ENCODE data around the gene METTL25B. TPM values are rescaled to one million over a fixed set of nuclear protein-coding genes. Genes with fewer than 3 reads are reported as not detected.

Gene METTL25B
- total RNA-seq, 4 donors from 2014 or later, result 12.9 to 28.0 (median 17.6) TPM

GRCh38 chr1:156696755-156697154, 31.5 kb upstream of the METTL25B start:
- Histone ChIP-seq H3K27ac (no peak overlapping the region), H3K27me3 (peaks cover 2 to 10% (median 5%) of the 10 kb centered on the region in 3 donors), H3K4me1 (no peaks in the 10 kb centered on the region), H3K36me3 (no peaks in the 10 kb centered on the region), H3K4me3 (no peak overlapping the region), H3K9me3 (no peaks in the 10 kb centered on the region)
- DNase-seq (no peak), ATAC-seq (no peak)
- TF ChIP-seq POLR2A (IDR thresholded peaks at IDR 0.05) (no peak), CTCF (IDR thresholded peaks at IDR 0.05 in 4 of 5, conservative IDR thresholded peaks at IDR 0.05 in 1 of 5) (no peak)
- intact Hi-C loops (cut with DNase I; ENCODE audit: low total_unique reads), result no loop called here
- in situ Hi-C loops (cut with MboI; ENCODE audit: low sequenced_read_pairs in 4 of 4), result loop anchor here in 2 of 4 donors (25.0 kb wide), 2 partner anchors 166 to 191 kb away; partner anchors contain the start of genes INSRR (in 1 of the 2), NTRK1 (in 1 of the 2) and PEAR1 (in 1 of the 2)

- H3K9me3 ChIP-seq, result no peaks in the 10 kb centered on the region
- intact Hi-C loops (cut with DNase I; ENCODE audit: low total_unique reads), result no loop called here
These were observed 30.8 kb upstream of the METTL25B start for GRCh38 chr1:156697481-156697880.

GRCh38 chr1:156698995-156699394, 29.3 kb upstream of the METTL25B start:
- in situ Hi-C loops (cut with MboI; ENCODE audit: low sequenced_read_pairs in 4 of 4), result loop anchor here in 2 of 4 donors (25.0 kb wide), 2 partner anchors 163 to 188 kb away; partner anchors contain the start of genes INSRR (in 1 of the 2), NTRK1 (in 1 of the 2) and PEAR1 (in 1 of the 2)
- intact Hi-C loops (cut with DNase I; ENCODE audit: low total_unique reads), result no loop called here

More at GRCh38 chr1:156697481-156697880, 30.8 kb upstream of the METTL25B start:
- no peaks in the 10 kb centered on the region for H3K4me1 ChIP-seq
- no peaks in the 10 kb centered on the region for H3K36me3 ChIP-seq
- ATAC-seq (no peak), DNase-seq (no peak)
- no peak for TF ChIP-seq CTCF (IDR thresholded peaks at IDR 0.05 in 4 of 5, conservative IDR thresholded peaks at IDR 0.05 in 1 of 5)
- in situ Hi-C loops (cut with MboI; ENCODE audit: low sequenced_read_pairs in 4 of 4), result loop anchor here in 2 of 4 donors (25.0 kb wide), 2 partner anchors 165 to 190 kb away; partner anchors contain the start of genes INSRR (in 1 of the 2), NTRK1 (in 1 of the 2) and PEAR1 (in 1 of the 2)
- H3K4me3 ChIP-seq, result no peak overlapping the region
- no peak overlapping the region for H3K27ac ChIP-seq
- peaks cover 5 to 16% (median 6%) of the 10 kb centered on the region in 3 donors for H3K27me3 ChIP-seq

GRCh38 chr1:156700736-156701531, 27.3 kb upstream of the METTL25B start:
- H3K9me3 ChIP-seq, result no peaks in the 10 kb centered on the region
- peaks cover 18 to 21% of the 10 kb centered on the region in 2 donors for H3K4me1 ChIP-seq
- peaks cover 34 to 44% (median 38%) of the 10 kb centered on the region in 3 donors for H3K27me3 ChIP-seq
- ATAC-seq, result no peak
- in situ Hi-C loops (cut with MboI; ENCODE audit: low sequenced_read_pairs in 4 of 4), result loop anchor here in 1 of 4 donors (25.0 kb wide), 1 partner anchor 161 kb away; the partner anchor contains the start of genes INSRR and NTRK1
- intact Hi-C loops (cut with DNase I; ENCODE audit: low total_unique reads), result no loop called here
- no peaks in the 10 kb centered on the region for H3K36me3 ChIP-seq
- H3K27ac ChIP-seq, result no peak overlapping the region
- TF ChIP-seq CTCF (IDR thresholded peaks at IDR 0.05 in 4 of 5, conservative IDR thresholded peaks at IDR 0.05 in 1 of 5) (no peak), POLR2A (IDR thresholded peaks at IDR 0.05) (no peak)
- DNase-seq, result no peak
- no peak overlapping the region for H3K4me3 ChIP-seq

More at GRCh38 chr1:156698995-156699394, 29.3 kb upstream of the METTL25B start:
- DNase-seq (no peak), ATAC-seq (no peak)
- Histone ChIP-seq H3K4me1 (peaks cover 0 to 3% of the 10 kb centered on the region in 2 donors), H3K27ac (no peak overlapping the region), H3K36me3 (no peaks in the 10 kb centered on the region), H3K4me3 (no peak overlapping the region), H3K27me3 (peaks cover 15 to 26% (median 19%) of the 10 kb centered on the region in 3 donors), H3K9me3 (no peaks in the 10 kb centered on the region)
- TF ChIP-seq POLR2A (IDR thresholded peaks at IDR 0.05) (no peak), CTCF (IDR thresholded peaks at IDR 0.05 in 4 of 5, conservative IDR thresholded peaks at IDR 0.05 in 1 of 5) (no peak)
